Body of pancreas (tissue), 4 donors: Measurements from ENCODE around the gene ROBO1.

Experiments
- CTCF ChIP-seq, 7 experiments: fragments of 450-650 bp in 4 of 7; fragments of 200-600 bp in 3 of 7; sonication (generic) in 3 of 7; IDR thresholded peaks; one replicate each; pipeline ENCODE4 v1.5.1; 2016 to 2019; ENCODE audit warnings: antibody characterized with exemption in 7 of 7
- POLR2A ChIP-seq, 3 donors: fragments of 450-650 bp; IDR thresholded peaks; one replicate each; pipeline ENCODE4 v1.6.1; 2016; ENCODE audit warnings: antibody characterized with exemption in 3 of 3, mild to moderate bottlenecking in 2 of 3

- TF ChIP-seq CTCF (IDR thresholded peaks at IDR 0.05): no peak
- TF ChIP-seq POLR2A (IDR thresholded peaks at IDR 0.05): no peak
These were observed 810.3 kb downstream of the ROBO1 start for GRCh38 chr3:78957456-78957855.
